ENCODE measurements around the gene NID1.
"Not testable (repeated sequence)": the region's sequence is repeated elsewhere in the genome, so short reads cannot be mapped to it uniquely, and the experiment has no call there.

NID1 gene

DNA sequence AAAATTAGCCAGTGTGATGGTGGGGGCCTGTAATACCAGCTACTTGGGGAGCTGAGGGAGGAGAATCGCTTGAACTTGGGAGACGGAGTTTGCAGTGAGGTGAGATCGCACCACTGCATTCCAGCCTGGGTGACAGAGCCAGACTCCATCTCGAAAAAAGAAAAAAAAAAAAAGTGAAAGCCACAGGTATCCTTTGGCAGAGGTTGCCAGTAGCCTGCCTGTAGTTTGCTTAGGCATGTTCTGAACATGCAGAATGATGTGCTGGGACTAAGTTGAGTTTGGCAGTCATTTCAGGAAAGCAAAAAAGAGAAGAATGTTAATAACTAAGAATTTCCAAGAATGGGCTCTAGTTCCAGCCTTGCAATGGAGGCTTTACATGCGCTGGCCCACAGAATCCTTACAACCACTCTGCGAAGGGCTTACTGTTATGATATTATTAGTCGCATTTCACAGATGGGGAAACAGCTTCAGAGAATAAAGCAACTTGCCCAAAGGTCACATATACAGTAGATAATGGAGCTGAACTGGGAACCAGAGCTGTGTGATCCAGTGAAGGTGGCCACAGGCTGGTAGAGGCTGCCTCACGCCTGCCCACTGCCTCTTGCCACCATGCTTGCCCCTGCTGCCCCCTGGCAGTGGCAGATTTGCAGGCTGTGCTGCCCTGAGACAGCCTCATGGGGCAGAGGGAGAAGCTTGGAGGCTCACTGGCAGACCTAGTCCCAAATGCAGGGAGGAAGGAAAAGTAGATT lies 131.7 kb downstream of the NID1 start:
- no peak for DNase-seq

DNA sequence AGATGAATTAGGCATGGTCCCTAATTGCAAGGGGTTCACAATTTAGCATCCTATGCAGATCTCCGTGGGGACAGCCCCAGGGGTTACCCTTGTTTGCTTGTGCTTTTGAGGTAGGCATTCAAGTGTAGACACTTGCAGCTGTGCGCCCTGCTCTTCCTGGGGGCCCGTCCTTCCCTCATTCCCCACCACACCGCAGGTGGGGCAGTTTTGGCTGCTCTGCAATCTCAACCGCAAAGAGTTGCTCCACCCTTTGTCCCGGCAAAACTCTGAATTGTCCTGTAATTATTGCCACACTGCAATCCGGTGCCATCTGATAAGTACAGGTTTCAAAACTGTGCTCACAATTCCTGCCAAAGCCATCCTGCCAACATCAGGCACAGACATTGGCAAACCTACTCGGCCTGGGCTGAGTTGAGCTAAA lies 132.8 kb downstream of the NID1 start:
- DNase-seq: no peak

GRCh38 chr1:235931171-235931738 lies 133.6 kb downstream of the NID1 start:
- no peak for DNase-seq

- no peak for DNase-seq
Measured at GRCh38 chr1:235930543-235930942, 134.3 kb downstream of the NID1 start.

GRCh38 chr1:235929216-235929615 lies 135.7 kb downstream of the NID1 start:
- DNase-seq: no peak

DNA sequence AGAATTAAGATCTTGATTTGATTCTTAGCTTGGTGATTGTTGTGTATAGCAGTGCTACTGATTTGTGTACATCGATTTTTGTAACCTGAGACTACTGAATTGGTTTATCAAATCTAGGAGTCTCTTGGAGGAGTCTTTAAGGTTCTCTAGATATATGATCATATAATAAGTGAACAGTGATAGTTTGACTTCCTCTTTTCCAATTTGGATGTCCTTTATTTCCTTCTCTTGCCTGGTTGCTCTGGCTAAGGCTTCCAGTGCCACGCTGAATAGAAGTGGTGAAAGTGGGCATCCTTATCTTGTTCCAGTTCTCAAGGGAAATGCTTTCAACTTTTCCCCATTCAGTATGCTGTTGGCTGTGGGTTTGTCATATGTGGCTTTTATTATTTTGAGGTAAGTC lies 136.7 kb downstream of the NID1 start:
- no peak for DNase-seq

- not testable (repeated sequence) for DNase-seq
Measured at GRCh38 chr1:235927551-235927950, 137.3 kb downstream of the NID1 start.
